Measurements from ENCODE around the gene DKK1.
"Not testable (repeated sequence)": the region's sequence is repeated elsewhere in the genome, so short reads cannot be mapped to it uniquely, and the experiment has no call there.

Gene DKK1

GRCh38 chr10:52318822-52319464 is 4.9 kb downstream of the DKK1 start:
- FAIRE-seq, result no peak

- FAIRE-seq, result no peak
These were observed 5.8 kb downstream of the DKK1 start for GRCh38 chr10:52319926-52320325.

- FAIRE-seq, result no peak
These were observed 8.2 kb downstream of the DKK1 start for GRCh38 chr10:52322323-52322722.

GRCh38 chr10:52322936-52323335 is 8.9 kb downstream of the DKK1 start:
- FAIRE-seq, result no peak

GRCh38 chr10:52326382-52326781 is 12.3 kb downstream of the DKK1 start:
- FAIRE-seq, result no peak

GRCh38 chr10:52331638-52332364 is 17.7 kb downstream of the DKK1 start:
- FAIRE-seq, result no peak

GRCh38 chr10:52332815-52333214 is 18.7 kb downstream of the DKK1 start:
- no peak for FAIRE-seq

GRCh38 chr10:52334595-52334994 is 20.5 kb downstream of the DKK1 start:
- FAIRE-seq, result no peak

GRCh38 chr10:52335665-52336064 is 21.6 kb downstream of the DKK1 start:
- FAIRE-seq, result no peak

GRCh38 chr10:52337225-52337624 is 23.1 kb downstream of the DKK1 start:
- no peak for FAIRE-seq

GRCh38 chr10:52343439-52343838 is 29.4 kb downstream of the DKK1 start:
- FAIRE-seq, result no peak

- no peak for FAIRE-seq
These were observed 32.6 kb downstream of the DKK1 start for GRCh38 chr10:52346394-52347326.

- no peak for FAIRE-seq
These were observed 33.2 kb downstream of the DKK1 start for GRCh38 chr10:52347327-52347667.

- no peak for FAIRE-seq
These were observed 34.0 kb downstream of the DKK1 start for GRCh38 chr10:52348037-52348564.

GRCh38 chr10:52351914-52352330 is 37.8 kb downstream of the DKK1 start:
- FAIRE-seq, result no peak

- FAIRE-seq, result no peak
These were observed 39.1 kb downstream of the DKK1 start for GRCh38 chr10:52353205-52353604.

GRCh38 chr10:52353960-52354394 is 39.9 kb downstream of the DKK1 start:
- no peak for FAIRE-seq

GRCh38 chr10:52357971-52358370 is 43.9 kb downstream of the DKK1 start:
- no peak for FAIRE-seq

GRCh38 chr10:52359441-52359840 is 45.4 kb downstream of the DKK1 start:
- FAIRE-seq, result no peak

- FAIRE-seq, result not testable (repeated sequence)
These were observed 51.7 kb downstream of the DKK1 start for GRCh38 chr10:52365547-52366432.
